CD4-positive, alpha-beta T cell treated with Interleukin-21 for 1 hour (primary cell): ENCODE measurements around the gene MEX3C.

Experiments used
- DNase-seq: peaks from one replicate; pipeline ENCODE4 v3.0.0-alpha.2; 2020

MEX3C gene

DNA sequence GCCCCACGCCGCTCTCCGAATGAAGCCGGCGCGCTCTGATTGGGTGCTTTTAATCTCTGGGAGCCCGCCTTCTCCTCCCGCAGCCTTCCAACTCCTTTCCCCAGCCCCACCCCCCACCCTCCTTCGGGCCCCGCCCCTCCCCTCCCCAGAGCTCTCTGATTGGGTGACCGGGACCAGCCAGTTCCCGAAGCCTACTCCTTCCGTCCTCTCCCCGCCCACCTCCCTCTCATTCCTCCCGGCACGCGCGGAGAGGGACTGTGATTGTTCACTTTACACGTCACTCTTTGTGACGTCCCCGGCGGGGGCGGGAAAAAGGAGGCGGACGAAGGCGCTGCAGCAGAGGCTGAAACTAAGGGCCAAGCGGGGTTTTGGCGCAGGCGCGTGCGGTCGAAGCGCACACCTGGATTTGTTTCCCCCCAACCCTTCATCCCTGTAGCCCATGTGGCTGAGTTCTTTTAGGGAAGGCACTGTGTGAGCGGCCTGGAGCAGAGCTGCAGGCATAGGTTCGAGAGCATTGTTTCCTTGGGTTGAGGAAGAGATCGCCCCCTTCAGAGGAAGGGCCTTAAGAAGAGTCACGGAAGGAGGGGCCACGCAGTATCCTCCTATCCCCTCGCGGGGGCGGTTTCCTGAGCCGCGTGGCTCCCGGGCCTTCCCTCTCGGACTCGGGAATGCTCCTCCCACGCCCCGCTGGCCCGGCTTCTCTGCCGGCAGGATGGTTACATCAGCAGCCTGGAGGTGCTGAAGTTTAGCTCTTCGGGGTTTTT, at the start of gene MEX3C:
Gene MEX3C (minus strand): TSS at position 21 of the 764 bp plus-strand sequence. CDS start 361 bp downstream, outside the sequence.
- DNase-seq: peak; percentile 99

DNA sequence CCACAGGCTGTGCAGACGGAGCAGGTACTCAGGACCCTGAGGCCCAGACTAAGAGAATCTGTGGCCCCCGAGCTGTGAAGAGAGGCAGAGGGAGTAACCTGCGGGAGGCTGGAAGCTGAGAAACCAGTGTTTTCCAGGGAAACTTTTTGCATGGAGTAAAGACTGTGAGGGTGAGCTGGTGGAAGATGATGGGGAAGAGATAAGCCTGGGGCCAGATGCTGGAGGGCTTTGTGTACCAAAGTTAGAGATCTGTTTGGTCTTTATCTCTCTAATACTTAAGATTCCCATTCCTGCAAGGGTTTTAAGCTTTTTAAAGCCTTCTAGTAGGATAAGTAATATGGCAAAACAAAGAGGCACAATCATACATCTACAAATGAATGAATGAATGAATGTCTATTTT, 43.7 kb upstream of the MEX3C start:
- DNase-seq: no peak

DNA sequence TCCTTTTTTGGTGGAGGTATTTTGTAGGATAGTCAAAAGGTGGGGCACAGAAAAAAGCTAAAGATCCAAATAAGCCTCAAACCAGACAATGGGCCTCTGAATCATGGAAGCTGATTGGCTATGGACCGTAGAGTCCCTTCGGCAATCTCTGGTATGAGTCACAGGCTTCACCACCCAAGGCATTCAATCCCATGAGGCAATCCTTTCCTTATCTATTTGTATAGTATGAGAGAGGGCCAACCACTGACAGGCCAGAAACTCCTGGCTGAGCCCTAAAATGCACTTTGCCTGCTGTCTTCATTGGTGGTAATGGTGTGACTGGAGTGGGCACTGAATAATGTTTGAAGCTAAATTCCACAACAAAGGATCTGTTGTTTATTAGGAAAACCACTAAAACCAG, 38.7 kb upstream of the MEX3C start:
- DNase-seq: no peak

DNA sequence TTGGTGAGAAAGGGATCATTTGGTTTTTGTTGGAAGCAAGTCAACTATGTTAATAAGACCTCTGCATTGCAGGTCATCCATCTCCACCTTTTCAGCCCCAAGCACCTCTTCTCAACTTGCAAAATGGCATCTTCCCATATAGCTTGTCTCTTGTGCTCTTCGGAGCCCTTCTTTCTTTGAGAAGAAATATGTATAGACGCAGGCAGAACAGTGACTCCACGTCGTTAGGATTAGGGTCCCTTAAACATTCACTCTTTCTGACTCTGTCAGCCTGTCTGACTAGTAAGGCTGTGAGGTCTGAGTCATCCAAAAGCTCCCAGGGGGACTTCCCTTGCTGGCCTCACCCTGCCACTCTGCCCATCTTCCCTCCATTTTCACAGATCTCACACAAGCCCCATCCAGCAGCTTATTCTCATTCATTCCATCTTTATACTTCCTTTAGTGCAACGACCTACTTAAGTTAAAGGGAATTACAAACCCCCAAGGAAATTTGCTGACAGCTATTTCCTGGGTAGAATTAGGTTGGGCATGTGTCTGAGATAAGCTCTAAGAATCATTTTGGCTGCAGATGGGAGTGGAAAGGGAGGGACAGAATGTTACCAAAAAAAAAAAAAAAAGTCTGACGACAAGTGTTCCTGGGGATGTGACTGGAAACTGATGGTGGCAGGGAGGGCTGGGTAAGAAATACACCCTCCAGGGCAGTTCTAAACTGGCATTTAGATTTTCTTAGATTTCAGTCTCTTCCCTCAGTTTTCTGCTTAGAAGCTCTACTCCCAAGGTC, 37.7 kb upstream of the MEX3C start:
- no peak for DNase-seq

DNA sequence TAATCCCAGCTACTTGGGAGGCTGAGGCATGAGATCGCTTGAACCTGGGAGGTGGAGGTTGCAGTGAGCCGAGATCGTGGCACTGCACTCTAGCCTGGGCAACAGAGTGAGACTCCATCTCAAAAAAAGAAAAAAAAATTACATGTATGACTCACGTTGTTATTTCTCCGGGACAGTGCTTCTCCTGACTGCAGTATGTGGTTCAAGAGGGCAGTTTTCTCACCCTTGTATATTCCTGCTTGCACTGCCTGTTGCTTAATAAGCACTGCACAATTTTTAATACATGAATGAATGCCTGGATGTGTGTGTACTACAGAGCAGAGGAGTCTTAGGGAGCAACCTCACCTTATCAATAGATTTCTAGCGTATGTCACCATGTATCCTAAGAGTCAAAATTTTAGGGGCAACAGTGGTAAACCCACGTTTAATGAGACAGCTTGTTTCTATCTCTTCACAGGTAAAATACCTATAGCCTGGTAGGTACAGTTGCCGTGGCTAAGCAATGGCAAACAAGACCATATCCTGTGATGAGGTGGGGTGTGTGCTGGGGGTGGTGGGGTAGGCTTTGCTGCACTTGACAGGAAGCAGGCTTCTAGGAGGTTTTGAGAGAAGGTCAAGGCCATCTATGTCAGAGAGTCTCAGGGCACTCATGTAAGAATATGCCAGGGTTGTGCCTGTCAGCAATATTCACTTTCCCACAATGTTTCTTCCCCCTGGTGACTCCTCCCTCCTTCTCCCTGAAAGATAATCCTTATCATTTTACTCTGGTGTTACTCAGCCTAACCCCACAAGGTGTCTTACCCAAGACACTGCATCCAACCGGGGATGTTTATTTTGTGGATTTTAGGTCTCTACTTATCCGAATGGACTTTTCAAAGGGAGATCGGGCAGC, 36.9 kb upstream of the MEX3C start:
- DNase-seq: no peak

DNA sequence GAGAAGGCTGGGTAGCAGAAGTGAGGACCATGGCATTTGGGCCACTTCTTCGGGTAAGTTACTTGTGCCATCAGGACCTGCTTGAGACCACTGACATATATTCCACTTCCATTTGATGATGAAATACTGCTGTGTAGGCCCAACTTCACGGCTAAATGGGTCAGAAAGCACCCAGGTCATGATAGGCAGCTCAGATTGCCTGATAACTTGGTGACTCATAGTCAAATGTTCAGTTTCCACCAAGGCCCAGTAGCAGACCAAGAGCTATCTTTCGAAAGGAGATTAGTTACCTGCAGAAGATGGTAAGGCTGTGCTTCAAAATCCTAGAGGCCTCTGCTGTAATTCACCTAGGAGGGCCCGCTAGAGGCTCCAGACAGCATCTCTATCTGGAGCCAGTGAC, 31.8 kb upstream of the MEX3C start:
- no peak for DNase-seq

DNA sequence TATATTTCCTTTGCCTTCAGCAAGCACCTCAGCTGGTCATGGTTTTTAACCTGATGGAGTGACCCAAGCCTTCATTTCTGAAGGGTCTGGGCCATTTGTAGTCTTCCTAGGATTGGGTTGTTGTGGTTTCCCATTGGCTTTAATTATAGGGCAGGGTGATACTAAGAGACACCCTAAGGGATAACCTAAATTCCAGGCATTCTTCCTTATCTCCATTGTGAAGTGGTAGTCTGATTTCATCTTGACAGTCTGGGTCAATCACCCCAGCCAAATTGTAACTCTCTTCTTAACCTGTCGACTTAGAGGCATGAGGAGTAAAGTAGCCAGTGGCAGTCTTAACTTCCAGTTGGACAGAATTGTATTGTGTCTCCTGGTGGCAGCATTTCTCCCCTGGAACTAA, 30.2 kb upstream of the MEX3C start:
- DNase-seq: no peak

DNA sequence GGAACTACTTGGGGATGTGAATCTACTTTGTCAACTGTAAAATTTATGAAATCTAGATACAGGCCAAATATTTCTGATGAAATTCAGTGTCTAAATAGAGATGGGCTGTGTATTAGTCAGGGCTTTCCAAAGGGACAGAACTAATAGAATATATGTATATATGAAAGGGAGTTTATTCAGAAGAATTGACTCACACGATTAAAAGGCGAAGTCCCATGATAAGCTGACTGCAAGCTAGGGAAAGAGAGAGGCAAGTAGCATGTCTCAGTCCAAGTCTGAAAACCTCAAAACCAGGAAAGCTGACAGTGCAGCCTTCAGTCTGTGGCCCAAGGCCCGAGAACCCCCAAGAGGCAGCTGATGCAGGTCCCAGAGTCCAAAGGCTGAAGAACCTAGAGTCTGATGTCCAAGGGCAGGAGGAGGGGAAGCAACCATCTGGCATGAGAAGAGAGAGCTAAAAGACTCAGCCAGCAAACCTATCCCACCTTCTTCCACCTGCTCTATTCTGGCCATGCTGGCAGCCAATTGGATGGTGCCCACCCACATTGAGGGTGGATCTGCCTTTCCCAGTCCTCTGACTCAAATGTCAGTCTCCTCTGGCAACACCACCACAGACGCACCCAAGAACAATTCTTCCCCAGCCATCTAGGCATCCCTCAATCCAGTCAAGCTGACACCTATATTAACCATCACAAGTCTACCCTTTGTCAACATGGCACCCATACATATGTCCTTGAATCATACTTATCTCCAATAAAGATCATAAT, 29.3 kb upstream of the MEX3C start:
- no peak for DNase-seq

DNA sequence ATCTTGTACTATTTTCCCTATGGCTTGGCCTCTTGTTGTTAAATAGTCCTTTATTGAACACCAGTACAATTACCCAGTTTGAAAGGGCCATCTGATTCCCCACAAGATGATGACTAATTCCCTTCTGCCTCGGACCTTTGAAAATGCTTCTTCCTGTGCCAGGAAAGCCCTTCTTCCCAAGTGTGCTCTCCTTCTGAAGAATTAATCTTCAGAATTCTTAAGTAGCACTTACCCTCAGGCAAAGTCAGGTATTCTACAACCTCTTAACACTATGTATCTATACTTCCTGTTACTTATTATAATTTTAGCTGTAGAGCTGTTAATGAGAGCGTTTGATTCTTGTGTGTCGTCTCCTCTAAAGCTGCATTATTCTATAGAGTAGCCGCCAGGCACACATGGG, 28.6 kb upstream of the MEX3C start:
- no peak for DNase-seq

DNA sequence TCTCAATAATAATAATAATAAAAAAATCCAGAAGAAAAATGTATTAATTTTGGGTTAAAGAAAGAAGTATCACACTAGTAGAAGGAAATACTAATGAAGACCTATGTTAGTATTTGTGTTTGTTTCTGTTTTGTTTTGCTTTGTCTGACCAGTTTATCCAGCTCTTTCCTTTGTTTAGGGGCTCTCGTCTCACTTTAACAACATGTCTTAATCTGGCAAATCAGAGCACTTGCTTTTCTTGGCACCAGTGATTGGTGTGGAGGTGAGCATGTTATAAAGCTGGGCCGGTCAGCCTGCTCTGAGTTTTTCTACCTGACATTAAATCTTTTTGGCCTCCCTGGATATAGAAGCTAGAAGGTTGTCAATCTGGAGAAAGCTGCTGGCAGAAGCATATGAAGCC, 15.1 kb upstream of the MEX3C start:
- DNase-seq: no peak

DNA sequence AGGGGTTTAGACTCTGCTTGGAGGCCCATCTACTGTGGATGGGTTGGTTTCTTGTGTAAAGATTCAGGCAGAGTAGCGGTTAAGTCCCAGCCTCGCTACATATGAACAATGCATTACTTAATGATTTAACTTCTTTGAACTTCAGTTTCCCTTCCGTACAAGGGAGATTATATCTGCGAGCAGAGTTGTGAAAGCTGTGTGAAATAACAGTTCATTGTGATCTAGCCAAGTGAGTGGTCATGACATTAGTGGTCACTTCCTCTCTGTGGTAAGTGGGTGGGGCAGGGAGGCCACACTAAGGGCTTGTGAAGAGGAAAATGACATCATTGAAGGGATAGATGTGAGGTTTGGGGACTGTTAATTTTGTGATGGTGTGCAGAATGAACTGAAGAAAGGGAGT, 14.1 kb upstream of the MEX3C start:
- peak; percentile 64 for DNase-seq

DNA sequence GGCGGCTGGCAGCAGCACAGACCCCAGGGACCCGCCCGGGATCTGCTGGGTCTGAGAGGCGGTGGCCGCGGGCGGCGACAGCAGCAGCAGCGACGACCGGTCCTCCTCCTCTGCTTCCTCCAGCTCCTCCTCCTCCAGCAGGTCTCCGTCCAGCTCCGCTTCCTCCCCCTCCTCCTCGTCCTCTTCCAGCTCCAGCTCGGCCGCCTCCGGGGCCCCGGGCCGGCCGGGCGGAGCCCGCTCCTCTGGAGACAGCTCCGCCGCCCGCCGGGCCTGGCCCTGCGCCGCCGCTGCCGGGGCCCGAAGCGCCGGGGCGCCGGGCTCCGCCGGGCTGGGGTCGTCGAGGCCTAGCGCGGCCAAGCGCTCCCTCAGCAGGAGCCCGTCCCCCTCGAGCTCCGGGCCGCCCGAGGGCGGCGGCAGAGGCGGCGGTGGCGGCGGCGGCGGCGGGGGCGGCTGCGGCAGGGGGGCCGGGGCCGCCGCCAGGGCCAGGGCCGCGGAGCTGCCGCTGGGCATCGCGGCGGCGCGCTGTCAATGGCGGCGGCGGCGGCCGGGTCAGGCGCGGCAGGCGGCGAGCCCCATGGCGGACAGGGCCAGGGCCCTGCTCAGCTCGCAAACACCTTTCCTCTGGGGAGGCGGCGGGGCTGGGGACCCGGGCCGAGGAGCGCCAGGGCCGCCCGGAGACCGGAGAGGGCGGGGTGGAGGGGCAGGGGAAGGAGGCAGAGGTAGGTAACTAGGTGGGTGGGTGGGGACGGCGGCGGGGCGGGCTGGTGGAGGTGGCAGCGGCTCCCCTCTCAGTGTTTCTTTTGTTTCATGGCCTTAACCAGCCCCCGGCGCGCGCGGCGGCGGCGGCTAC, 445 bp downstream of the MEX3C start:
- peak; percentile 41 for DNase-seq

DNA sequence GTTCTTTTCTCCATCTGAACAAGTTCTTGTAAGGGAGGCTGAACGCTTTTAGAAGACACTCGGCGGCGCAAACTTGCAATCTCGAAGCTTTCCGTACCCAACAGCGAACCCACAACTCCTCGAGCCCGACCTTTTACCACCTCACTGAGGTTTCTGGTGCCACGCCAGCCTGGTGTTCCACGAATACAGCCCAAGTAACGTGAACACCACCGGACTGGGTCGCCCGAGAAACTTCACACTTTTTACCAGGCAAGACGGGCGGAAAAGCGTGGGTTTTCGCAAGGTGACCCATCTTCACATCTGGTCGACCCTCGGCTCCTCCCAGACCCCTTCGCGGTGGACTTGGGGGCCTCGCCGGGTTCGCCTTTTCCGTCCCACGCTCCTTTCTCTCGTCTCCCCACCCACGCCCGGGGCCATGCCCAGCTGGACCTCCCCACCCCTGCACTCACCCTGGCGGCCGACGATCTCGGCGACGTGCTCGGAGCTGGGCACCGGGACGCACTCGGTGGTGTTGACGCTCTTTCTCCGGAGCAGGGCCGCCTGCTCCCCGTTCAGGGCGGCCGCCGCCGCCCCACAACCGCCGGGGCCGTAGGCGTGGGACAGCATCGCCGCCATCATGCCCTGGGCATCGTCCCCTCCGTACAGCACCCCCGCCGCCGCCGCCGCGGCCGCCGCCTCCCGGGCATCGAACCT, 1.2 kb downstream of the MEX3C start:
- DNase-seq: peak; percentile 51

DNA sequence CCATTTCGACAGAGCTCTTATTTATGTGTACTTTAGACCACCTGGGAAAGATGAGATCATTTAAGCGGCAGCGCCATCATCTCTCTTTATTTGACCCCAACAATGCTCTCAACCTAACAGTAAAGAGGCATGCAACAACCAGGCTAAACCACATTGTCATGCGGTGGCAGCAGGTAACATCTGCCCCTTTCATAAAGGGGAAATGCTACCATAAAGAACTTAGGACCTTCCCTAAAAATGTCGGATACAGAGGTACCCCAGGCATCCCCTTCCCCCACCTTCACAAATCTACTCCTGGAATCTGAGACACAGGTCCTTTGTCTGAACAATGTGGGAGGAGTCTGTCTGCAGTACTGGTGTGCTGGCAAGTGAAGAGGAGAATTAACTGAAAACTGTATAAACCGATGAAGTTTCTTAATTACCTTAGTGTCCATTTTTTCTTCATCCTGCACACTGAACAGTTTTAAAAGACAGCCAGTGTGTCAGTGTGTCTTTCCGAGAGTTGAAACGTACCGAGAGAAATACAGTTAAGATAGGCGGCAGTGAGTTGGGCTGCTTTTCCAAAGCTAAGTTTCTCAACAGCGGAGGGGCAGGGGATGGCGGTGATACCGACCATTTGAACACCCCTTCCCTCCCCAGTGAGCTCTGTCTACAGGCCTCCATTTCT, 1.9 kb downstream of the MEX3C start:
- peak; percentile 55 for DNase-seq

DNA sequence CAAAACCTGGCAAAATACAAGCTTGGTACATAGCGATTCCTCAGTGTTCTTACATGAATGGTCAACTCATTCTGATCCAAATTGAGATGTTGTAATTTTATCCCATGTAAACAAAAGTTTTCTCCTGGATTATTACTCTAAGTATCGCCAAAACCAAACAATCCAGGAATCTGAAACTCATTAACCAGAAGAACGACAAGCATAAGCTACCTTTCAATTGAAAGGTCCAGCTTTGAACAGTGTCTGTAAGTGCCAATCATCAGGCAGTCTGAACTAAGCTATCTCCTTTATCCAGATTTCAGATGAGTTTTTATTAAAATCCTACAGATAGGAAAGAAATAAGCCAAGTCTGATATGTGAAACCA, 2.4 kb downstream of the MEX3C start:
- no peak for DNase-seq

DNA sequence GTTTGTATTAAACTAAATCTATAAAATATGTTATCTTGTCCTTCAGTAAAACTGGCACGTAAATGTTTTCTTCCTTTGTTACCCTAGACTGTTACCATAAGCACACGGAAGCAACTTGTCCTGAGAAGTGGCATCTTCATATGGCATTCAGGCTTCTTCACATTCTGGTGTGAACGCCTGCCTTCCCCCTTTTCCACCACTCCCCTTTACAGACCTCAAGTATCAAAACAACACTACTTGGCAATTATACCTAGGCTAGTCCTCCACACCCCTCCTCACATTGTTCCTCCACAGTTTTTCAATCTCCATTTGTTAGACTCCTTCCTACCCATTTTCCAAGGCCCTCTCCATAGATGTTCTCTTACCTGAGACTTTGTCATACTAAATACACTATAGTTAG, 2.9 kb downstream of the MEX3C start:
- DNase-seq: no peak

DNA sequence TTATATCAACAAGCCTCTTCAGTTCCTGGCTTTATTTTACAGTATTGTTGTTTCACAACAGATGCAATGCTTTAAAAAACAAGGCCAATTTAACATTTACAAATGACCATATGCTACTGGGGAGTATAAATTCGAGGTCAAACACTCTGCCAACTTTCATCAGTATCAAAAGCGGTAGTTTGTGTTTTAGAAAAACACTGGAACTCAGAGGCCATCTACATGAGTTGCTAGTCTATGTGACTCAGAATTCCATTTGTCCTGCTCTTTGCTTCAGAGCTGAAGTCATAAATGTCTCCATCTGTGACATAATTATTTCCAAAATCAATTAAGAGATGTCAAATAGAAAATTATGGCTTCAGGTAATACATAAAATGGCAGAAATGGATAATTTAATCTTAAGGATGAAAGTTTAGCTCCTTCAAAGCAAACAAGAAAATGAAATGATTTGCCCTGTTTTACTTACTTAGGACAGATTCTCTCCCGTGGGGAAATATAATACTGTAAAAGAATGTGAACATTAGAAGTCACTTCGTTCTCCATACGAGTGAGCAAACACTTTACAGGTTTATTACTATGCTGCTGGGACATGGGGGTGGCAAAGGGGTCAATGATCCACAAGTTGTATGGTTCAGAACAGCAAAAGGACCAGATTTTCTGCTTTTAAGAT, 3.7 kb downstream of the MEX3C start:
- DNase-seq: no peak

DNA sequence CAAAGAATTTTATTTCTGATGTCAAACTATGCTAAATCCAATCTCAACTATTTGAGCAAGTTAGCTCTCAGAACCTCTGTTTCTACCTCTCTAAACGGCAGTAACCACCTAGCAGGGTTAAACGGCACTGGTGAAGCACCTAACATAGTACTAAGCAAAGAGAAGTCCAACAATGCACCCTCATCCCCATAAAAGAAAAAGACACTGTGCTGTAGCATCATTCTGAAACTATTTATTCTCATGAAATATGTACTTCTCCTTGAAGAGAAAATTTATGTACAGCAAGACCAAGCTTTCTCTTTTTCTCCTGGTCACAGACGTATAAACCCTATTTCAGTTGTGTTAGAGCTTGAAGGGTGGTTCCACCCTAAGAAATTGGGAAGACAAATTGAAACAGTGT, 4.8 kb downstream of the MEX3C start:
- DNase-seq: no peak

DNA sequence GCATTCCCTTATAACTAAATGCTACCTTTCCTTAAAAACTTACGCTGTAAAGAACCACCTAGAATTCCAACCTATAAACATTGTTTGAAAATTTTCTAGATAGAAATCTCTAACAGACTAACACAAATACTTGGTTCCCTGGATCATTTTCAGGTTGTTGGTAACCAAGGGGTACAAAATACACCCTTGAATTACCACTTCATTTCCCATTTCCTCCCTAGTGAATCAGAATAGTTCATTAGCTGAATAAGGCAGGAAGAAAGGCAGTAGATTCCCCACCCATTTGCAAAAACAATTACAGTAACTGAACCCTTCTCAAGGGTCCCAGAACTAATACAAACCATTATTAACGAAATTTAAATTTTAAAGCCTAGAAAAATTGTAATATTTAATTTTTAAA, 5.5 kb downstream of the MEX3C start:
- no peak for DNase-seq

DNA sequence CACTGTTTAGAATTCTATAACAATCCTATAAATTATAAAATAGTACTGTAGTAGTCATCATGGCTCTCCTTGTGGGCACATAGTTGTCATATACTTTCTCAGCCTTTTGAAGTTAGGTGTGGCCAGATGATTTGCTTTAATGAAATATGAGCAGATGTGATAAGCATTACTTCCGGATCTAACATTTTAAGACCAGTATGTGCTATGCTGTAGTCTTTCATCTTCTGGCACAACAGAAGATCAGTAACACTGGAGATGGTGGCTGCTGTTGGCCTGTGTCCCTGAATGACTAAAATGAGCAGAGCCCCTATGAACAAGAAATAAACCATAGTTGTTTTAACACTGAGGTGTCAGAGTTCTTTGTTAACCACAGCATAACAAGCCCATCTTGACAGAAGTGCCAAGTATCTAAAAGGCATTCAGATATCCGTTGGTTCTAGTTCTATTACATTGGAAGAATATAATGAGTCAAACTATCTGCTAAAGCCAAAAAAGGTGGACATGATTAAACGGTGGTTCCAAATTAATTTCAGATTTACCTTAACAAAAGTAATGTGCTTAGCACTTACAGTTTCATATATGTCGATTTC, 6.3 kb downstream of the MEX3C start:
- DNase-seq: peak; percentile 68
